GM18502 (cell line): Measurements from ENCODE around the gene HNRNPU.
"Not testable (repeated sequence)": the region's sequence is repeated elsewhere in the genome, so short reads cannot be mapped to it uniquely, and the experiment has no call there.

Source experiments
- ATAC-seq: cut with Tn5 transposase; IDR thresholded peaks from one replicate; pipeline ENCODE4 v1.9.1; 2021; ENCODE audit warnings: mild to moderate bottlenecking; ENCODE audit not compliant: unreplicated experiment, poor library complexity

HNRNPU gene

DNA sequence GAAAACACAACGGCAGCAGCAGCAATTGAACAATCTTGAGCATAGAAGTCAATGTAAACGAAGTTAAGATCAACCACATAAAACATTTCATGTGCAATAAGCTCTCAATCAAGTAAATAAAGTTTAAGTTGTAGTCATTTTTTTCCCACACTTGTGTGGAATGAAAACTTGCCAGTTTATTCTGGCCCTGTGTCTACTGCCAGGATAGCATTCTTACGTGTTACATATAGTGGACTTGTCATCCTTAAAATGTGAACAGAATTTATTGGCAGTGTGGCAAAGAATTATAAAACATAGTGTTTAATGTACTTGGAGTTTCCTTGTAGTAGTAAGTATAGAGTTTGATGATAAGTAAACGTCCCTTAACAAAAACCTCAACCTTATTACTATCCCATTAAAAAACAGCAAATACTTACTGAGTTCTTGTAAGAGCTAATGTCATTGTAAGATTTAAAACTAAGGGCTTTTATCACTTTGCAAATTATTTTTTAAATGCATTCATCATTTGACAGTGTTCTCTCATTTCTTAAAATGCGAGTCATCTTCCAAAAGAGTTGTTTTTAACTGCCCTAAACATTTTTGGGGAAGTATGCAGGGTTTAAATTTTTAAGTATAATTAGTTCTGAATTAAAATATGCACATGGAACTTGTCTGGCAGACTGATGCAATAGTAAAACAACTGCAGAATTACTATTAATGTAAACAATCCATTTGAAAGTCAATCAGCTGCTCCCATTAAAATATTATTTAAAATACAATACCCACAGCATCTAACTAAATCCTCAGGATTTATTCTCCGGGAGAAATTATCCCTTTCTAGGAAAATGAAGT is 21.0 kb downstream of the HNRNPU start:
- no peak for ATAC-seq

DNA sequence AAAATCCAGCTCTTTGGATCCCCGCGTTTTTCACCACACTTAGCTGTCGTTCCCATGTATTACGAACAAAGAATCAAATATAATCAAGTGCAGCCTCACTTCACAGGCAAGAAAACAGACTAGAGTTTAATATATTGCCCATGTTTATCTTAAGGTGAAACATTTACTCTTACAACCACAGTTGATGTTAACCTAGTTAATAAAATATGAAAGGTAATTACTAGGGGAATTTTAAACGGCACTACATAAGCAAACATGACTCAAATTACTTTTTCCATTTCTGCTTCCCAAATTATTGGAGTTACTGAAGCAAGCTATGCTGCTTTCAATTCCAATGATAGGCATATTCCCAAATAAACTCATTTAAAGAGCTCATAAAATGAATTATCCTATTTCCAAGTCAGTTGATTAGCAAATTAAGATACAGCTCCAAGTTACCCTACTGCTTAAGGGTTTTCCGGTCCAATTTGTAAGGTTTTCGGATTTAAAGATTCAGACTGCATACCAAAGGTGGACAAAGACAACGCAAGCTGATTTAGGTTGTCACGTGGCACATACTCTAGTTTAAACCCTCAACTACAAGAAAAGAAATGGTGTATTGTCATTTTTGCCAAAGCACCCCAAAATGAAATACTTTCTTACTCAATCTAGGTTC is 22.9 kb downstream of the HNRNPU start:
- ATAC-seq = no peak

DNA sequence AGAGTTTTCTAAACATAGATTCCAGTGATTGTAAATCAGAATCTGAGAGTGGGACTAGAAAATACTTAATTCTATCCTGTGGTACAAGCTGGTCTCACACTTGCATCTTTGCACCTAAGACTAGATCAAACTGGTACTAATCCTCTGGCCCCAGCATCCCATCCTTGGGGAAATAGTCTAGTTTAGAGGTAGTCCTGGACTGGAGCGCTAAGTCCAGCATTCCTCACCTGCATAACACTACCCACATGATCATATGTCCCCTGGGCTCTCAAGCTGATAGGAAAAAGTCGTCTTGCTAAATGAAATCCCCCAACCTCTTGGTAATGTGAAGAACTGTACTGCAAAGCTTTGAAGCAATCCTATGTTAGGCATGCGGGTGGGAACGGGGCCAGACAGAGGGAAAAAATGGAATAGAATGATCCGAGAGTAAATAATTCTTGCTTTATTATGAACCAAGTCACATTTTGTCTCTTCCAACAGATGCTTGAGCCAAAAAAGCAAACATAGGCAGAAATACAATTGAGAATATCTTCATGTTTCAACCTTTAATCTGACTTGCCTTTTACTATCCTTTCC is 24.0 kb downstream of the HNRNPU start:
- ATAC-seq = no peak

DNA sequence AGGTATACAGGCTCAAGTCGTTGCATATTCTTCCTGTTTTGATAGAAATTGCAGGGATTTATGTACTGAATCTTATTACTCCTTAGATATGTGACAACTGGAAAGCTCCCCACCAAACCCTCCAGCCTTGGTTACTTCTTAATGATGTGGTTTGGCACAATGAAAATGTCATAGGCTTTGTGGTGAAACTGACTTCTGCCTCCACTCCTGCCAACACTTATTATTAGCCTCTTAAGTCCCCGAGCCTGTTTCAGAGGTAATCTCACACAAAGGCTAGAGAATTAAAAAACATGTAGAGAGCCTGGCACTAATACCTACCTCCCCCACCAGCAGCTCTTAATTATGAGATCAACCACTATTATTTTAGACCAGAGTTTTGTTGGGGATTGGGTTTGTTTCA is 24.7 kb downstream of the HNRNPU start:
- no peak for ATAC-seq

DNA sequence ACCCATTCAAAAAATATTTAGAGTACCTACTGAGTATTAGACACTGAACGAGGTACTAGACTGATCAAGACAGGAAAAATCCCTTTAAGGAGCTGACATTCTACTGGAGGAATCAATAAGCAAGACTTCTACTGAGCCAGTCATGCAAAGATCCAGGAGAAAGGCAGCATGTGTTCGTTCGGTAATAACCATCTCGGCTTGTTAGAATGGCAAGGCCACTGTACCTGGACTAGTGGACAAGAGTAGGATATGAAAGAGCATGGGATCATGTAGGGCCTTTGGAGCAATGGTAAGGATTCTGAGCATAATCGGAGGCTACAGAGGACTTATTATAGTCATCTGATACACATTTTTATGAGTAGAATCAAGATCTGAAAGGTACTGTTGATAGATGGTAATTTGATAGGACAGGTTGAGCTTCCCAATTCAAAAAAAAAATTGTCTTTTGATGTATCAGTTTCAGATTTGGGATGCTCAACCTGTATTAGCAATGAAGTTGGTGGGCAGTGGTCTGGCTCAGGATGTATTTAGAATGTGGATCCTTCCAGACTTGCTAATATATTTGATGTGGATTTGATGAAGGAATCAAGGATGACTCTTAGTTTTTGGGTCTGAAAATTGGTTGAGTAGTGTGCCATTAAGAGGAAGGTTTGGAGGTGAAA is 26.6 kb downstream of the HNRNPU start:
- ATAC-seq = no peak

DNA sequence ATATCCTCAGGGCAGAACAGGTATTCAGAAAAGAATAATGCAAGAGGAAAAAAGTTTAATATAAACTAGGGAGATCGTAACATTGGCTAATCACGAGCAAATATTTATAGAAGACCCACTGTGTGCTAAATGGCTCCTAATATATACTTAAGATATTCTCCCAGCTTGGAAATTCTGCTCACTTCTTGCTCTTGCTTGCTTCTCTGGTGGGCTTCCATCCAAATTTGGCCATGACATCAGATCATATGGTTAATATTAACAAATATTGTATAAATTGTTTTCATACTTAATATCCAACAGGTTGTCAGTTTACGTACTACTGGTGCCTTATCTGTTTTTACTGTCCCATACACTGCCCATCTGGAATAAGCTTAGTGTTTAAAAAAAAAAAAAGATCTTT is 27.8 kb downstream of the HNRNPU start:
- no peak for ATAC-seq

DNA sequence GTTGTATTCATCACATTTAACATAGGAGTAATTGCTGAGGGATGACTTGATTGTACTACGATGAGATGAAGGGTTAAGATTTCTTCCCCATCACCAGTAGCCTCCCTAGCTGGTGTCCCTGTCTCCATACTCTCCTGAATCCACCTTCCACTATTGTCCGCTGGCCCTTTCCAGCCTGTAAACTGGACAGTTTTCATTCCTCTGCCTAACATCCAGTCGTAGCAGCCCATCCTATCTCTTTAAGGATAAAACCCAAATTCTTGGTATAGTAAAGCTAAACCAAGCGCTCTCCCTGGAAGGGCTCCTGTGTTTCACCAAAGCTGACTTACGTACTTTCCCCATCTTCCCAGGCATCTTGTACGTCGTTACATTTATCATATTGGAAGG is 28.2 kb downstream of the HNRNPU start:
- no peak for ATAC-seq

DNA sequence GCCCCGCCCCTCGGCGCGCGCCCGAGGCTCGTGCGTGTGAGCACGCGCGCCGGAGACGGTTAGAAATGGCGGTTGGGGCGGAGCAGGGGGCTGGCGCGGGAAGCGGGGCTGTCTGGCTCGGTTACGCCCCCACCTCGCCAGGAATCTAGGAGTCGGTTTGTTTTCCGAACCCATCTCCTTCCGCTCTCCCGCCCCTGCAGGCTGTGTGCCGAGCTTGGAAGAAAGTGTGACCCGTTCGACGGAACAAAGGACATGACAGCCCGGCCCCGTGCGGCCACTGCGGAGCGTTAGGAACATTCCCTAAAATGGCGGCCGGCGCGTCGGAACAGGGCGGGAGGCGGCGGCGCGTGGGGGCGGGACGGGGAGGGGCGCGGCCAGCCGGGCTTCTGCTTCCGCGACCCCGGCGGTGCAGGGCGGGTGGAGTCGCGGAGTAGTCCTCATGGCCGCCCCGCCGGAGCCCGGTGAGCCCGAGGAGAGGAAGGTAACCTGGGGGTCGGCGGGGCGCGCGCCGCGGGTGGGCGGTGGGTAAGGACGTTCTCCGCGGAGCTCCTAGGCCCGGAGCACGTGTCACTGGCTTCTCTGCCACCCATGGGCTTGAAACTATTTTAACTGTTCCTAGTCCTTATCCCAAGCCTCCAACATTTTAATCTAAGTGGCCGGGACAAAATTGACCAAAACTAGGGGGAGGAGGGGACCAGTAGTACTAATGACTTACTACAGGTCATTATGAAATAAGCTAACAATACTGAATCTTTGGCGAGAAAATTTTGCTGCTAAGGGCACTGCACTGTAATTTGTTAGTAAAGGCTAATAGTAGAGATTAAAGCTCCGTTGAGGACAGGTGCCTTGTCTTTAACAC is 28.8 kb downstream of the HNRNPU start, which contains the start of gene COX20:
Gene COX20 (plus strand): TSS at position 383 of the 859 bp plus-strand sequence. CDS start 57 bp downstream, at position 440.
- peak; percentile 64 for ATAC-seq

DNA sequence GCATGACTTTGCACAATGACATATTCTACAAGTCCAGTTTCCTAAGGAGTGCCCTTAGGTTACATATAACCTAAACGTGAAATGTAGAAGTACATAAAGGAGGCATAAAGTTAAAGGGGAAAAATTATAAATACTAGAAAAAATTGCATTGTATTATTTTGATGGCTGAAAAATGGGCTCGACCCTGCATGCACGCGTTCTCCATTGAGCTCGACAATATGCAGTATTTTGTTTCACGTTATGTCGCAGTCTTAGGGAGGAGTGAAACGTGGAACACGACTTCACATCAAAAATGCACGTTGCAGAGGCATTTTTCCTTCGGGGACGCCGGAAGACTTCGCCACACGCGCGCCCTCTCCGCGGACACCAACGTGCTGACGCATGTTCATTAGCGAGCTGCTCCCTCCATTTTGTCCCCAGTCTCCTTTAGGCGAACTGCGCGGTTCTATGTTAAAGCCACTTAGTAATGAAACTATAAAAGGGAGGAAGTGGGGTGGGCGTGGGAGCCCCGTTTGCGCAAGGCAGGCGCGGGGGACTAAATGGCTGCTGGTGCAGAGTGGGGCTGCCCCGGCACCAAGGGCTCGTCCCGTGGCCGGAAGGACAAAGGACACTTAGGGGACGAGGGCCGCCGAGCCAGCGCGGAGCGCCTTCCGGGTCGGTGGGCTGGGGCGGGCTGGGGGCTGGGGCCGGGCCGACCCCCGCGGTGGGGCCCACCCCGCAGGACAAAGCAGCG is 29.6 kb downstream of the HNRNPU start:
- peak; percentile 64 for ATAC-seq

DNA sequence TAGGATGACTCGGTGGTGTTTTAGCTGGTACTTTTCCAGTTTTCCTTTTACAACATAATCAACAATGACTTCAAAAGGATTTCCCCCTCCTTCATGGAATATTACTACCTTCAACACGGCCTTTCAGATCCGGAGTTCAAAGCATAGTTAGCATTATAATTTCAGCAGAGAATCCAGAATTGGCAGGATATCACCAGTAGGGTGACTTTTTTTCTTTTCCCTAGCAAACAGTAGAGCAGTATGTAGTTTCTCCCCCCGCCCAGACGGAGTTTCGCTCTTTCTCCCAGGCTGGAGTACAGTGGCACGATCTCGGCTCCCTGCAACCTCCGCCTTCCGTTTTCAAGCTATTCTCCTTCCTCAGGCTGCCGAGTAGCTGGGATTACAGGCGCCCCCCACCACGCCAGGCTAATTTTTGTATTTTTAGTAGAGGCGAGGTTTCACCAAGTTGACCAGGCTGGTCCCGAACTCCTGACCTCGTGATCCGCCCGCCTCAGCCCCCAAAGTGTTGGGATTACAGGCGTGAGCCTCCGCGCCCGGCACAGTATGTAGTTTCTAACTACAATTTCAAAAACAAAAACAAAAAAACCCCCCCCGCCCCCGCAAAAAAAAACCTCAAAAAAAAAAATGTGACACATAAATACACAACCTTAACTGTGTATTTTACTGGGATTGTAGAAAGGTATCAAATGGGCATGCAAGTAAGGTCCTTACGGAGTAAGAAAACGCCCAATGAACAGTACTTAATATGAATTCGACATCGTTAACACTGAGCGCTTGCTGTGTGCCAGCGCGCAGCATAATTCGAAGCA is 30.4 kb downstream of the HNRNPU start:
- ATAC-seq = peak; percentile 8

DNA sequence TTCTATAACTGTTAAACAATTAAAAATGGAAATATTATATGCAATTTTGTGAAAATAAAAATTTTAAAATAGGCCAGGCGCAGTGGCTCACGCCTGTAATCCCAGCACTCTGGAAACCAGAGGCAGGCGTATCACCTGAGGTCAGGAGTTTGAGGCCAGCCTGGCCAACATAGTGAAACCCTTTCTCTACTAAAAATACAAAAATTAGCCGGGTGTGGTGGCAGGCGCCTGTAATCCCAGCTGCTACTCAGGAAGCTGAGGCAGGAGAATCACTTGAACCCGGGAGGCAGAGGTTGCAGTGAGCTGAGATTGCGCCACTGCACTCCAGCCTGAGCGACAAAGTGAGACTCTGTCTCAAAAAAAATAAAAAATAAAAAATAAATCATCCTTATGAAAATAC is 31.1 kb downstream of the HNRNPU start:
- not testable (repeated sequence) for ATAC-seq

DNA sequence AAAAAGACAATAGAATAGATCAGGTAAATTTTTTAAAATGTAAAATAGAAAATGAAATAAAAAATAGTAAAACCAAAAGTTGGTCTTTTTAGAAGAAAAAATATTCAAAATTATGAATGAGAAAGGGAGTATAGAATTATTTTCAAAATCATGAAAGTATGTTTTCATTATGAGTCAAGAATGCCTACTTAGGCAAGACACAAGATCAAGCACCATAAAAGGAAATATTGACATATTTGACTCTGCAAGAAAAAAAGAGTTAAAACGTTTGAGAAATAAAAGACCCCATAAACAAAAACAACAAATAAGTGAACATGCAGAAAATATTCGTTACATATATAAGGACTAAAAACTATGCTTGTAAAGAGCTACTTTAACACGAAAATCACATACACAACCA is 33.7 kb downstream of the HNRNPU start:
- no peak for ATAC-seq

DNA sequence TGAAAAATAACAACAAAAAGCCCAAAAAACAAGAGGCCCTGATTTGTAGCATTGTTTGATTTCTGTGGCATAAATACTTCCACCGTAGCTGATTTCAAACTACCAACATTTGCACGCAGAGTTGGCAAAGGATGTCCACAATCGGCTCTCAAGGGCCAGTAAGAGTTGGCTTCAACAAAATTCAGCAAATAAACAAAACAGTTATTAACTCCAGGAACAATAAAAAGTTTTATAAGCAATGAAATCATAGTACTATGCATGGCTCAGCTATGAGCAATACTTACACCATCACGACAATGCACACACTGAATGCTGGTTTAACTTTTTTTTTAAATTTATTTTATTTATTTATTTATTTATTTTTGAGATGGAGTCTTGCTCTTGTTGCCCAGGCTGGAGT is 37.6 kb downstream of the HNRNPU start:
- no peak for ATAC-seq

DNA sequence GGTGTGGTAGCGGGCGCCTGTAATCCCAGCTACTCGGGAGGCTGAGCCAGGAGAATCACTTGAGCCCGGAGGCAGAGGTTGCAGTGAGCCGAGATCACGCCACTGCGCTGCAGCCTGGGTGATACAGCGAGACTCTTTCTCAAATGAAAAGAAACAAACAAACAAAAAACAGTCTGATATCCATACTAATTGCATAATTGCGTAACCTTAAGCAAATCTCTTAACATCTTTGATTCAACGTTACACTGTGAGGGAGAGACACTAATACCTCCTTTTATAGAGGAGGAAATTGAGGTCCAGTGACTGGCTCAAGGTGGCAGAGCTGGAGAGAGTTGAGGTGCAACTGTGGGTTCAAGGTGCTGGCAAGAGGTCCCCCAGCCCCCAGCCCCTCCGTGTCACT is 41.5 kb downstream of the HNRNPU start:
- ATAC-seq = no peak

DNA sequence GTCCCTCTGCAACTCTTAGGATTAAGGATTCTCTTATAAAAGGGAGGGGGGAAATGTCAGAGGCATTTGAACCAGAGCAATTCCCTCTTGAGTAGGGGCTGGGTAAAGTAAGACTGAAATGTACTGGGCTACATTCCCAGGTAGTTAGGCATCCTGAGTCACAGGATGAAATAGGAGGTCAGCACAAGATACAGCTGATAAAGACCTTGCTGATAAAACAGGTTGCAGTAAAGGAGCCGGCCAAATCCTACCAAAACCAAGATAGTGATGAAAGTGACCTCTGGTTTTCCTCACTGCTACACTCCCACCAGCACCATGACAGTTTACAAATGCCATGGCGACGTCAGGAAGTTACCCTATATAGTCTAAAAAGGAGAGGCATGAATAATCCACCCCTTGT is 43.2 kb downstream of the HNRNPU start:
- no peak for ATAC-seq

DNA sequence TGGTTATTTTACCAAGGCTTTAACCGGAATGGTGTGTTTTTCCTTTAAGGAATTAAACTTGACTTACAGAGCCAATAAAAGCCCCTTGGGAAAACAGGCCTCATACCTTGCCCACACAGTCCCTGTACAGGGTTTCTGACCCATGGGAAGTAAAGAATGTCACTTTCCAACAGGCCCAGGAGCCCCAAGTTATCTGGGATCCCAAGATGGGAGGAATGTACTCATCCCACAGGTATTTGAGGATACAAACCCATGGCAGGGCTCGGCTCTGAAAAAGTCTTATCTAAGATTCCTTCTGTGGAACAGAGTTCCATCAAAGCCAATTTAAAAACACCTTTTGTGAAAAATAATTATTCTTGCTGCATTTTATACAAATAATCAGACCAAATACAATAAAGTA is 44.2 kb downstream of the HNRNPU start:
- ATAC-seq = no peak

DNA sequence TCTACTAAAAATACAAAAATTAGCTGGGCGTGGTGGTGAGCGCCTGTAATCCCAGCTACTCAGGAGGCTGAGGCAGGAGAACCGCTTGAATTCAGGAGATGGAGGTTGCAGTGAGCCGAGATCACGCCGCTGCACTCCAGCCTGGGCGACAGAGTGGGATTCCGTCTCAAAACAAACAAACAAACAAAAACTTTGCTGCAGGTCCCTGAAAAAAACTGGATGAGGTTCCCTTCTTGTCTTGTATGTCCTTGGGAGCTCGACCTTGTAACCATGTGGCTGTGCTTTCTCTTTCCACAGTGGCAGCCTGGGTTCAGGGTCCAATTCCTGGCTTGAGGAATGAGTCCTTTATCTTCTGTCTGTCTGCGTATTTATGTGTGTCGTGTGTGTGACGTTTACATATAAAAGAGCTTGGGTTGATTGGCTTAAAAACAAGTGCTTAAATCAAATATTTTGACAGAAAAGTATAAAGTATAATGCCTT is 46.9 kb downstream of the HNRNPU start:
- ATAC-seq = no peak

DNA sequence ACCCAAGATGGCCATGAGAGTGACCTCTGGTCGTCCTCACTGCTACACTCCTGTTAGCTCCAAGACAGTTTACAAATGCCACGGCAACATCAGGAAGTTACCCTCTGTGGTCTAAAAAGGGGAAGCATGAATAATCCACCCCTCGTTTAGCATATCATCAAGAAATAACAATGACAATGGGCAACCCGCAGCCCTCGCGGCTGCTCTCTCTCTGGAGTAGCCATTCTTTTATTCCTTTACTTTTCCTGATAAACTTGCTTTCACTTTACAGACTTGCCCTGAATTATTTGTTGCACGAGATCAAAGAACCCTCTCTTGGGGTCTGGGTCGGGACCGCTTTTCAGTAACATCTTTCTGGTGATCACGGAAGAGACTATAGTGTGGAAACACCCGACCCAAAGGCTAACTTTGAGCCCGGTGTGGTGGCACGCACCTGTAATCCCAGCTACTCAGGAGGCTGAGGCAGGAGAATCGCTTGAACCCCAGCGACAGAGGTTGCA is 48.7 kb downstream of the HNRNPU start:
- ATAC-seq = no peak
